Neural cell (in vitro differentiated cells): ENCODE data around the gene LYZL6. TPM values are rescaled to one million over a fixed set of nuclear protein-coding genes. Genes with fewer than 3 reads are reported as not detected.

Source experiments
- H2AFZ ChIP-seq: fragments of 200-600, 300-800 bp; sonication (generic), shearing (Covaris generic); 2 replicates; pipeline ENCODE4 v1.6.0; 2014; ENCODE audit warnings: low read depth, mild to moderate bottlenecking, antibody characterized with exemption, low read length, moderate library complexity
- H3F3A ChIP-seq: fragments of 200-600 bp; shearing (Covaris generic); 2 replicates; pipeline ENCODE4 v1.6.1; 2016; ENCODE audit warnings: mild to moderate bottlenecking, moderate library complexity, mixed read lengths, antibody characterized with exemption, low read length; ENCODE audit not compliant: insufficient read depth, poor library complexity, severe bottlenecking
- H3K27ac ChIP-seq: fragments of 200-600, 300-800 bp; sonication (generic), shearing (Covaris generic); 2 replicates; pipeline ENCODE4 v1.5.1; 2014; ENCODE audit warnings: mild to moderate bottlenecking, low read length, moderate library complexity
- H3K27me3 ChIP-seq: fragments of 300-800, 200-600 bp; sonication (generic), shearing (Covaris generic); 2 replicates; pipeline ENCODE4 v1.6.0; 2014; ENCODE audit warnings: mild to moderate bottlenecking, low read depth, low read length, moderate library complexity; ENCODE audit not compliant: insufficient read depth
- H3K36me3 ChIP-seq: fragments of 300-800, 200-600 bp; sonication (generic), shearing (Covaris generic); 2 replicates; pipeline ENCODE4 v1.5.1; 2014; ENCODE audit warnings: mild to moderate bottlenecking, antibody characterized with exemption, low read length, moderate library complexity; ENCODE audit not compliant: insufficient read depth
- H3K4me2 ChIP-seq: fragments of 300-800, 200-600 bp; sonication (generic), shearing (Covaris generic); 2 replicates; pipeline ENCODE4 v1.6.0; 2014; ENCODE audit warnings: mild to moderate bottlenecking, low read length
- H3K4me3 ChIP-seq: fragments of 300-800, 200-600 bp; sonication (generic), shearing (Covaris generic); 2 replicates; pipeline ENCODE4 v1.5.1; 2014; ENCODE audit warnings: mild to moderate bottlenecking, low read length, moderate library complexity
- H3K79me2 ChIP-seq: fragments of 200-600 bp; shearing (Covaris generic); replicated peaks from 2 replicates; pipeline ENCODE4 v1.6.0; 2014; ENCODE audit warnings: mild to moderate bottlenecking, low read length, moderate library complexity; ENCODE audit not compliant: insufficient read depth
- H3K9ac ChIP-seq: fragments of 300-800, 200-600 bp; sonication (generic), shearing (Covaris generic); 2 replicates; pipeline ENCODE4 v1.6.1; 2016; ENCODE audit warnings: mild to moderate bottlenecking, low read length, mixed read lengths
- H3K9me2 ChIP-seq: fragments of 200-600 bp; shearing (Covaris generic); 2 replicates; pipeline ENCODE4 v1.6.1; 2016; ENCODE audit warnings: mild to moderate bottlenecking, low read length, mixed read lengths; ENCODE audit not compliant: insufficient read depth
- H3K9me3 ChIP-seq: fragments of 200-600, 300-800 bp; sonication (generic), shearing (Covaris generic); 2 replicates; pipeline ENCODE4 v1.6.1; 2016; ENCODE audit warnings: mild to moderate bottlenecking, mixed run types, low read length, moderate library complexity, mixed read lengths
- H4K20me1 ChIP-seq: fragments of 200-600 bp; shearing (Covaris generic); 2 replicates; pipeline ENCODE4 v1.6.1; 2016; ENCODE audit warnings: mild to moderate bottlenecking, mixed run types; ENCODE audit not compliant: insufficient read depth
- EP300 ChIP-seq: fragments of 450-650 bp; conservative IDR thresholded peaks from 2 replicates; pipeline ENCODE4 v1.6.1; 2014; ENCODE audit warnings: antibody characterized with exemption, mild to moderate bottlenecking, moderate library complexity; ENCODE audit not compliant: poor library complexity, severe bottlenecking
- EZH2 ChIP-seq: fragments of 200-600, 300-800 bp; shearing (Covaris generic), sonication (generic); IDR thresholded peaks from 2 replicates; pipeline ENCODE4 v1.6.1; 2014; ENCODE audit warnings: antibody characterized with exemption, low read length, borderline replicate concordance, mild to moderate bottlenecking; ENCODE audit not compliant: insufficient read depth, poor library complexity, severe bottlenecking
- MXI1 ChIP-seq: fragments of 450-650 bp; conservative IDR thresholded peaks from 2 replicates; pipeline ENCODE4 v1.6.1; 2014; ENCODE audit warnings: antibody characterized with exemption, mild to moderate bottlenecking; ENCODE audit not compliant: poor library complexity, severe bottlenecking
- POLR2AphosphoS5 ChIP-seq: IDR thresholded peaks from 2 replicates; pipeline ENCODE4 v1.6.1; 2012
- RAD21 ChIP-seq: fragments of 450-650 bp; conservative IDR thresholded peaks from 2 replicates; pipeline ENCODE4 v1.6.1; 2014; ENCODE audit warnings: antibody characterized with exemption, mild to moderate bottlenecking, moderate library complexity
- SMC3 ChIP-seq: fragments of 450-650 bp; conservative IDR thresholded peaks from 2 replicates; pipeline ENCODE4 v1.6.1; 2014; ENCODE audit warnings: antibody characterized with exemption, mild to moderate bottlenecking, moderate library complexity; ENCODE audit not compliant: poor library complexity
- TAF1 ChIP-seq: IDR thresholded peaks from 2 replicates; pipeline ENCODE4 v1.6.1; 2012; ENCODE audit warnings: low read depth
- polyA plus RNA-seq: library from polyadenylated mRNA; depleted of rRNA; stranded (reverse); fragments of >200 nt; gene quantifications from 2 replicates; pipeline ENCODE4 v1.2.3, GENCODE V29; 2014
- TF ChIP-seq, protein P1 (sequence below): fragments of 450-650 bp; IDR thresholded peaks from 2 replicates; pipeline ENCODE4 v1.5.1; 2014; ENCODE audit warnings: antibody characterized with exemption, mild to moderate bottlenecking, moderate library complexity; ENCODE audit not compliant: poor library complexity, severe bottlenecking
- TF ChIP-seq, protein P2 (sequence below): IDR thresholded peaks from 2 replicates; pipeline ENCODE4 v1.6.1; 2012; ENCODE audit warnings: borderline replicate concordance

The LYZL6 gene
- polyA plus RNA-seq, 1 donor from 2014 or later = not detected

DNA sequence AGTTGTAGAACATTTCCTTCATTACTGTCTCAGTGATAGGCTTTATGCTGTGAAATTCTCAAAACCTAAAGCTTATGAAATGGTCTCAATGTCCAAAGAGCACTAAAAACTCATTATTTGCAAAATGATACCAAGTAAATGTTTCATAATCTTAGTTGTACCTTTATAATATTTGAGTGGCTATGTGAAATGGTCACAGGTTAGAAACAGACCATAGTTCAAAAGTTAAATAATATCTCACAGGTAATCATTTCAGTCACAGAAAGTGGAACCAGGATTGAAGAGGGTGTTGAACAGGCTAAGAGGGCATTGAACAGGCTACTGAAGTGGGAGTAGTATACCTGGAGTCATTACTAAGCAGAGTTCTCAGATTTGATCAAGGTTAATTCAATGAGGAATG is 15.8 kb downstream of the LYZL6 start:
- no peak overlapping the region for H3K27ac ChIP-seq
- no peak overlapping the region for H3K4me3 ChIP-seq
- H3K9me2 ChIP-seq = no peaks in the 10 kb centered on the region
- H4K20me1 ChIP-seq = no peaks in the 10 kb centered on the region
- no peaks in the 10 kb centered on the region for H3K79me2 ChIP-seq
- H2AFZ ChIP-seq = no peak overlapping the region
- H3K4me2 ChIP-seq = no peak overlapping the region
- H3K27me3 ChIP-seq = no peaks in the 10 kb centered on the region
- no peak overlapping the region for H3K9ac ChIP-seq
- no peaks in the 10 kb centered on the region for H3F3A ChIP-seq
- H3K9me3 ChIP-seq = no peaks in the 10 kb centered on the region
- no peaks in the 10 kb centered on the region for H3K36me3 ChIP-seq
- TF ChIP-seq, protein P1, sequence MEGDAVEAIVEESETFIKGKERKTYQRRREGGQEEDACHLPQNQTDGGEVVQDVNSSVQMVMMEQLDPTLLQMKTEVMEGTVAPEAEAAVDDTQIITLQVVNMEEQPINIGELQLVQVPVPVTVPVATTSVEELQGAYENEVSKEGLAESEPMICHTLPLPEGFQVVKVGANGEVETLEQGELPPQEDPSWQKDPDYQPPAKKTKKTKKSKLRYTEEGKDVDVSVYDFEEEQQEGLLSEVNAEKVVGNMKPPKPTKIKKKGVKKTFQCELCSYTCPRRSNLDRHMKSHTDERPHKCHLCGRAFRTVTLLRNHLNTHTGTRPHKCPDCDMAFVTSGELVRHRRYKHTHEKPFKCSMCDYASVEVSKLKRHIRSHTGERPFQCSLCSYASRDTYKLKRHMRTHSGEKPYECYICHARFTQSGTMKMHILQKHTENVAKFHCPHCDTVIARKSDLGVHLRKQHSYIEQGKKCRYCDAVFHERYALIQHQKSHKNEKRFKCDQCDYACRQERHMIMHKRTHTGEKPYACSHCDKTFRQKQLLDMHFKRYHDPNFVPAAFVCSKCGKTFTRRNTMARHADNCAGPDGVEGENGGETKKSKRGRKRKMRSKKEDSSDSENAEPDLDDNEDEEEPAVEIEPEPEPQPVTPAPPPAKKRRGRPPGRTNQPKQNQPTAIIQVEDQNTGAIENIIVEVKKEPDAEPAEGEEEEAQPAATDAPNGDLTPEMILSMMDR = no peak
- TF ChIP-seq MXI1 = no peak
- TF ChIP-seq, protein P2, sequence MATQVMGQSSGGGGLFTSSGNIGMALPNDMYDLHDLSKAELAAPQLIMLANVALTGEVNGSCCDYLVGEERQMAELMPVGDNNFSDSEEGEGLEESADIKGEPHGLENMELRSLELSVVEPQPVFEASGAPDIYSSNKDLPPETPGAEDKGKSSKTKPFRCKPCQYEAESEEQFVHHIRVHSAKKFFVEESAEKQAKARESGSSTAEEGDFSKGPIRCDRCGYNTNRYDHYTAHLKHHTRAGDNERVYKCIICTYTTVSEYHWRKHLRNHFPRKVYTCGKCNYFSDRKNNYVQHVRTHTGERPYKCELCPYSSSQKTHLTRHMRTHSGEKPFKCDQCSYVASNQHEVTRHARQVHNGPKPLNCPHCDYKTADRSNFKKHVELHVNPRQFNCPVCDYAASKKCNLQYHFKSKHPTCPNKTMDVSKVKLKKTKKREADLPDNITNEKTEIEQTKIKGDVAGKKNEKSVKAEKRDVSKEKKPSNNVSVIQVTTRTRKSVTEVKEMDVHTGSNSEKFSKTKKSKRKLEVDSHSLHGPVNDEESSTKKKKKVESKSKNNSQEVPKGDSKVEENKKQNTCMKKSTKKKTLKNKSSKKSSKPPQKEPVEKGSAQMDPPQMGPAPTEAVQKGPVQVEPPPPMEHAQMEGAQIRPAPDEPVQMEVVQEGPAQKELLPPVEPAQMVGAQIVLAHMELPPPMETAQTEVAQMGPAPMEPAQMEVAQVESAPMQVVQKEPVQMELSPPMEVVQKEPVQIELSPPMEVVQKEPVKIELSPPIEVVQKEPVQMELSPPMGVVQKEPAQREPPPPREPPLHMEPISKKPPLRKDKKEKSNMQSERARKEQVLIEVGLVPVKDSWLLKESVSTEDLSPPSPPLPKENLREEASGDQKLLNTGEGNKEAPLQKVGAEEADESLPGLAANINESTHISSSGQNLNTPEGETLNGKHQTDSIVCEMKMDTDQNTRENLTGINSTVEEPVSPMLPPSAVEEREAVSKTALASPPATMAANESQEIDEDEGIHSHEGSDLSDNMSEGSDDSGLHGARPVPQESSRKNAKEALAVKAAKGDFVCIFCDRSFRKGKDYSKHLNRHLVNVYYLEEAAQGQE = no peak

DNA sequence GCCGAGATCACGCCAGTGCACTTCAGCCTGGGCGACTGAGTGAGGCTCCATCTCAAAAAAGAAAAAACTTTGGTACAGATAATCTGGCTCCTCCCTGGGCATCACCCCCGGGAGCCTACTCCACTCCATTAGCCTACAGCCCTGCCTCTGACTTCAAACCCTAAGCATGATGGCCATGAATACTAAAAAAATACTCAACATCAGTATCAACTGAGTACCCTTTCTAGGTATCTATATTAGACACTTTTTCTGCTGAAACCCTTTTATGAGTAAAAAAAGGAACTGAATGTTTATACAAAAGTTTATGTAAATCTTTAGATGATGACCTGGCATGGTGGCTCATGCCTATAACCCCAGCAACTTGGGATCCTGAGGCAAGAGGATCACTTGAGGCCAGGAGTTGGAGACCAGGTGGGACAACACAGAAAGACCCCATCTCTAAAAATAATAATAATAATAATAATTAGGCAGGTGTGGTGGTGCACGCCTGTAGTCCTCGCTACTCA is 19.9 kb downstream of the LYZL6 start:
- Histone ChIP-seq H3K4me3 (no peak overlapping the region), H2AFZ (no peak overlapping the region), H4K20me1 (no peaks in the 10 kb centered on the region), H3K27ac (no peak overlapping the region), H3K9me3 (no peaks in the 10 kb centered on the region), H3K4me2 (no peak overlapping the region), H3K36me3 (no peaks in the 10 kb centered on the region), H3K9ac (no peak overlapping the region), H3K9me2 (no peaks in the 10 kb centered on the region), H3K79me2 (no peaks in the 10 kb centered on the region), H3K27me3 (no peaks in the 10 kb centered on the region), H3F3A (no peaks in the 10 kb centered on the region)
- no peak for TF ChIP-seq EP300
- TF ChIP-seq EZH2 = no peak
- no peak for TF ChIP-seq SMC3
- no peak for TF ChIP-seq TAF1
- no peak for TF ChIP-seq MXI1
- TF ChIP-seq RAD21 = no peak
- no peak for TF ChIP-seq POLR2AphosphoS5
- TF ChIP-seq, protein P1 = no peak
- TF ChIP-seq, protein P2 = no peak
